ENCODE results near the gene ABLIM1. TPM values are rescaled to one million over a fixed set of nuclear protein-coding genes. Genes with fewer than 3 reads are reported as not detected.

ABLIM1 gene
- total and polyA plus RNA-seq, 2 donors: 46.7 to 71.3 TPM

GRCh38 chr10:114545071-114545470 is 113.0 kb downstream of the ABLIM1 start:
- H3K27ac ChIP-seq (ENCODE audit: low read depth): peak overlapping the region; percentile 33
- DNase-seq (ENCODE audit: extremely low spot score): no peak
- H3K4me1 ChIP-seq (ENCODE audit: insufficient read depth): no peaks in the 10 kb centered on the region
- H3K36me3 ChIP-seq (ENCODE audit: insufficient read depth): no peaks in the 10 kb centered on the region
- no peak overlapping the region for H3K4me3 ChIP-seq (ENCODE audit: low read depth, low read length)
- 88% methylated on average over 10 of the region's 10 CpGs for WGBS

- DNase-seq (ENCODE audit: extremely low spot score): no peak
- Histone ChIP-seq H3K27ac (ENCODE audit: low read depth) (peak overlapping the region; percentile 67), H3K36me3 (ENCODE audit: insufficient read depth) (no peaks in the 10 kb centered on the region), H3K4me3 (ENCODE audit: low read depth, low read length) (no peak overlapping the region), H3K4me1 (ENCODE audit: insufficient read depth) (no peaks in the 10 kb centered on the region)
- WGBS: 69% methylated on average over 9 of the region's 9 CpGs
Measured at GRCh38 chr10:114544045-114544659, 113.9 kb downstream of the ABLIM1 start.

DNA sequence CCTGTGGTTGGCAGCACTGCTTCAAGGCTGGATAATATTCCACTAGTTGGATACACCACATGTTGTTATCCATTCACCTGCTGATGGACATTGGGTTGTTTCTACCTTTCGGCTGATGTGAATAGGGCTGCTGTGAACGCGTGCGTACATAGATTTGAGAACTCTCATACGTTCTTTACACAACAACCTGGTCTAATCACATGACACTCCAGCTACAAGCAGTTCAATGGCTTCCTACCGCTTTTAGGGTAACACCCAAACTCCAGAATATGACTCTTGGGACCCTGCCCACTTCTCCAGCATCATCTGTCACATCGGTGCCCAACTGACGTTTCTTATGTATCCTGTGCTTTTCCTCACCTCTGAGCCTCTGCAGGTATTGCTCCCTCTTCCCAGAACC is 114.6 kb downstream of the ABLIM1 start:
- Histone ChIP-seq H3K36me3 (ENCODE audit: insufficient read depth) (no peaks in the 10 kb centered on the region), H3K4me3 (ENCODE audit: low read depth, low read length) (no peak overlapping the region), H3K27ac (ENCODE audit: low read depth) (no peak overlapping the region), H3K4me1 (ENCODE audit: insufficient read depth) (no peaks in the 10 kb centered on the region)
- WGBS: 71% methylated on average over 8 of the region's 8 CpGs
- no peak for DNase-seq (ENCODE audit: extremely low spot score)

DNA sequence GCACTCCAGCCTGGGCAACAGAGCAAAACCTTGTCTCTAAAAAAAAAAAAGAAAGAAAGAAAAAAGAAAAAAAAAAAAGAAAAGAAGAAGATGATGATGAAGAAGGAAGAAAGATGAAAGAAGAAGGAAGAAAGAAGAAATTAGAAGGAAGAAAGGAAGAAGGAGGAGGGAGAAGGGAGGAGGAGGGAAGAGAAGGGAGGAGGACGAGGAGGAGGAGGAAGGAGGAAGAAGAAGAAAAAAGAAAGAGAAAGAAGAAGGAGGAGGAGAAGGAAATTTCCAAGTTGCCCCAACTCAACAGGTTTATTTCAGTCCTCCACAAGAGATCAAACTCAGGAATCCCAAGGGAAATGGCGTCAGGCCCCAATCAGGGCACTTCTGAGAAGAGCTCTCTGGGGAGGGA is 115.7 kb downstream of the ABLIM1 start:
- H3K27ac ChIP-seq (ENCODE audit: low read depth): no peak overlapping the region
- WGBS: 88% methylated on average over 2 of the region's 2 CpGs
- no peaks in the 10 kb centered on the region for H3K36me3 ChIP-seq (ENCODE audit: insufficient read depth)
- DNase-seq (ENCODE audit: extremely low spot score): no peak
- no peaks in the 10 kb centered on the region for H3K4me1 ChIP-seq (ENCODE audit: insufficient read depth)
- no peak overlapping the region for H3K4me3 ChIP-seq (ENCODE audit: low read depth, low read length)

DNA sequence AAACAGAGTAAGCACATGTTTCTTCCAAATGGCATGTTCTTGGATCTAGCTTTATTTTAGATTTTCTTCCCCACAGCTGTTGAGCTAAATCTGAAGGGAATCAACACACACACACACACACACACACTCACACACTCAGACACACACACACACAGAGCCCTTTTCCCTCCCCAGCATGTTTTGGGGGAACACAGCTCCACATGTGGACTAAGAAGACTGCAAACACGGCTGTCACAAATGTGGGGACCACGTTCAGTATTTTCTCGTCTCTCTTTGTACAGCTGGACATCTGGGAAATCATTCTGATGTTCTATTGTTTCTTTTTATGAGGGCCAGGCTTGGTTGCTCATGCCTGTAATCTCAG is 116.3 kb downstream of the ABLIM1 start:
- Histone ChIP-seq H3K27ac (ENCODE audit: low read depth) (peak overlapping the region; percentile 43), H3K4me3 (ENCODE audit: low read depth, low read length) (no peak overlapping the region), H3K4me1 (ENCODE audit: insufficient read depth) (no peaks in the 10 kb centered on the region), H3K36me3 (ENCODE audit: insufficient read depth) (no peaks in the 10 kb centered on the region)
- no peak for DNase-seq (ENCODE audit: extremely low spot score)
- WGBS: 49% methylated on average over 3 of the region's 3 CpGs

DNA sequence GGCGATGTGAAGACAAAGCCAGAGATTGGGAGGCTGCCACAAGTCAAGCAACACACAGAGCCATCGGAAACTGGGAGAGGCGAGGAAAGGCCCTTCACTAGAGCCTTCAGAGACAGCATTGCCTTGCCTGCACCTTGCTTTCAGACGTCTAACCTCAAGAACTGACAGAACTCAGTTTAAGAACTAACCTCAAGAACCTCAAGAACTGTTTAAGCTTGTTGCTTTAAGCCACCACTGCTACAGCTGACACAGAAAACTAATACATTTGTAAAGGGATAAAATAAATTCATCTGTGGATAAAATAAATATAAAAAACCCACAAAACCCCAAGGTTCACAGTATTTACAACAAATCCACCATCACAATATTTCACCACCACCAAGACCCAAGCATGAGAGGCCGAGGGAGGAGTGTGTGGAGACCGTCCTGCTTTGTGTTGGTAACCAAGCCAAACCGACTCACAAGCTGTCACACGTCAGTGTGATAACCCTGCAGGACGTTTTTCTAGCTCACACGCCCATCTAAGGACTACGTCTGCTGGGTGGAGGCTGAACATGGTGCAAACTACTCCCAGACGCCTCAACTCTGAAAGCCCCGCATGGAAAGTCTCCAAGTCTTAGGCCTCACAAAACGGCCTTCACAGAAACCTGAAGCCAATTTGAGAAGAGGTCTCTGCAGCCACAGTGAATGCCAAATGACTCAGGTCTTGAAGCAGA is 116.8 kb downstream of the ABLIM1 start:
- H3K36me3 ChIP-seq (ENCODE audit: insufficient read depth): no peaks in the 10 kb centered on the region
- peak; percentile 71 for DNase-seq (ENCODE audit: extremely low spot score)
- peak overlapping the region; percentile 65 for H3K27ac ChIP-seq (ENCODE audit: low read depth)
- H3K4me3 ChIP-seq (ENCODE audit: low read depth, low read length): no peak overlapping the region
- 37% methylated on average over 14 of the region's 14 CpGs for WGBS
- H3K4me1 ChIP-seq (ENCODE audit: insufficient read depth): no peaks in the 10 kb centered on the region

DNA sequence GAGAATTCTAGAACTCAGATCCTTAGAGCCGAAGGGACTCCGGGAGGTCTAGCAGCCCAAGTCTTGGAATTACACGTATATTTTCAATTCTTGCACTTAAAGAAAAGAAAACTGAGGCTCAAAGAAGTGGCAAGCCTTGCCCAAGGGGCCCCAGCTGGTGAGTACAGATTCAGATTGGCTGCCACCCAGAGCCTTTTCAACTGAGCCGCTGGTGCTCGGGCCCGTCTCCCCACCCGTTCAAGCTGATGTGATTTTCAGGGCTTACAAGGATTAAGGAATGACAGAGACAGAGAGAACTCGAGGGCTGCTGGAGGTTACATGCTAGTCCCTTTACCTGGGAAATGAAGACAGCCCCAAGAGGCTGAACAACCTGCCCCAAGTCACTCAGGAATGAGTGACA is 117.8 kb downstream of the ABLIM1 start:
- WGBS: 68% methylated on average over 8 of the region's 8 CpGs
- Histone ChIP-seq H3K4me3 (ENCODE audit: low read depth, low read length) (no peak overlapping the region), H3K27ac (ENCODE audit: low read depth) (no peak overlapping the region), H3K4me1 (ENCODE audit: insufficient read depth) (no peaks in the 10 kb centered on the region), H3K36me3 (ENCODE audit: insufficient read depth) (no peaks in the 10 kb centered on the region)
- DNase-seq (ENCODE audit: extremely low spot score): no peak

- 97% methylated on average over 2 of the region's 2 CpGs for WGBS
- H3K27ac ChIP-seq (ENCODE audit: low read depth): no peak overlapping the region
- H3K4me3 ChIP-seq (ENCODE audit: low read depth, low read length): no peak overlapping the region
- DNase-seq (ENCODE audit: extremely low spot score): no peak
- no peaks in the 10 kb centered on the region for H3K4me1 ChIP-seq (ENCODE audit: insufficient read depth)
- no peaks in the 10 kb centered on the region for H3K36me3 ChIP-seq (ENCODE audit: insufficient read depth)
Measured at GRCh38 chr10:114539623-114540022, 118.5 kb downstream of the ABLIM1 start.

GRCh38 chr10:114538181-114538906 is 119.7 kb downstream of the ABLIM1 start:
- Histone ChIP-seq H3K4me3 (ENCODE audit: low read depth, low read length) (no peak overlapping the region), H3K27ac (ENCODE audit: low read depth) (no peak overlapping the region), H3K36me3 (ENCODE audit: insufficient read depth) (no peaks in the 10 kb centered on the region), H3K4me1 (ENCODE audit: insufficient read depth) (no peaks in the 10 kb centered on the region)
- DNase-seq (ENCODE audit: extremely low spot score): no peak
- WGBS: 71% methylated on average over 13 of the region's 13 CpGs

GRCh38 chr10:114537736-114538135 is 120.3 kb downstream of the ABLIM1 start:
- DNase-seq (ENCODE audit: extremely low spot score): no peak
- WGBS: 87% methylated on average over 1 of the region's 1 CpG
- H3K4me1 ChIP-seq (ENCODE audit: insufficient read depth): no peaks in the 10 kb centered on the region
- no peak overlapping the region for H3K4me3 ChIP-seq (ENCODE audit: low read depth, low read length)
- H3K27ac ChIP-seq (ENCODE audit: low read depth): no peak overlapping the region
- H3K36me3 ChIP-seq (ENCODE audit: insufficient read depth): no peaks in the 10 kb centered on the region

GRCh38 chr10:114534571-114534981 is 123.5 kb downstream of the ABLIM1 start:
- no peak for DNase-seq (ENCODE audit: extremely low spot score)
- H3K4me1 ChIP-seq (ENCODE audit: insufficient read depth): no peaks in the 10 kb centered on the region
- H3K4me3 ChIP-seq (ENCODE audit: low read depth, low read length): no peak overlapping the region
- no peaks in the 10 kb centered on the region for H3K36me3 ChIP-seq (ENCODE audit: insufficient read depth)
- WGBS: 66% methylated on average over 6 of the region's 6 CpGs
- no peak overlapping the region for H3K27ac ChIP-seq (ENCODE audit: low read depth)

GRCh38 chr10:114532226-114532625 is 125.8 kb downstream of the ABLIM1 start:
- H3K4me1 ChIP-seq (ENCODE audit: insufficient read depth): no peaks in the 10 kb centered on the region
- H3K27ac ChIP-seq (ENCODE audit: low read depth): no peak overlapping the region
- WGBS: 94% methylated on average over 5 of the region's 5 CpGs
- no peak overlapping the region for H3K4me3 ChIP-seq (ENCODE audit: low read depth, low read length)
- DNase-seq (ENCODE audit: extremely low spot score): no peak
- no peaks in the 10 kb centered on the region for H3K36me3 ChIP-seq (ENCODE audit: insufficient read depth)

DNA sequence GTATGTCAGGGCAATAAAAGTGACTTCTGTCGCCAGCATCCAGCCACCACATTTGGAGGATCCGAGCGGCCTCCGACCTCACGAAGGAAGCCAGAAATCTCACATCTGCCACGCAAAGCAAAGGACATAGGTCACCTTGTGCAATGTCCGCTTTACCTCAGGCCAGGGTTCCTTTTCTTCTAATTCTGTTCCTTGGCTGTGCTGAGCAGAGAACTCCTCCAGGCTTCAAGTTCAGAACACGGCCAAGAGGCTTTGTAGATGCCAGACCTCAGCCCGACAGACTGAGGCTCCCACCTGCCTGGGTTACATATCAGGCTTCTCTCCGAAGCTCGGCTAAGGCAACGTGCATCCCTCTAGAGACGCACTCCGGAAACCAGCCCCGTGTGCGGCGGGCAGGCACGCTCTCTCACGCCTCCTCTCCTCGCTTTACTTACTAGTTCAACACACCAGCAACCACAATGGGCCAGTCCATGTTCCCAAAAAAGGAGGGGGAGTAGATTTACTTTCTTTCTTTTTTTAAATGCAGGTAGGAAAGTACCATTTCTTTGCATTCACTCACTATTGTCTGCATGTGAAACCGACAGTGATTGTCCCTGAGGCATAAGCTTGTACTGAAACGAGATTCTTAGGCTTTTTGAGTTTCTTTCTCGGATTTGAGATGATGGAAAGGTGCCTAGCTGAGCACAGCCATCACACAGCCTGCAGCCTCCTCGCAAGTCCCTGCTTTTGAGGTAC is 131.4 kb downstream of the ABLIM1 start:
- no peaks in the 10 kb centered on the region for H3K4me1 ChIP-seq (ENCODE audit: insufficient read depth)
- H3K4me3 ChIP-seq (ENCODE audit: low read depth, low read length): peak overlapping the region; percentile 44
- peak; percentile 79 for DNase-seq (ENCODE audit: extremely low spot score)
- H3K27ac ChIP-seq (ENCODE audit: low read depth): peak overlapping the region; percentile 79
- 12% methylated on average over 24 of the region's 24 CpGs for WGBS
- H3K36me3 ChIP-seq (ENCODE audit: insufficient read depth): no peaks in the 10 kb centered on the region

All from urinary bladder (tissue), 4 donors.